Neural progenitor cell (in vitro differentiated cells): ENCODE results near the gene RERG. TPM values are rescaled to one million over a fixed set of nuclear protein-coding genes. Genes with fewer than 3 reads are reported as not detected.

ENCODE experiments used
- DNase-seq: peaks from one replicate; pipeline ENCODE4 v3.0.0-alpha.2; 2016; ENCODE audit warnings: low spot score
- H2AFZ ChIP-seq: fragments of 200-600 bp; sonication (generic); replicated peaks from 2 replicates; pipeline ENCODE4 v1.6.1; 2016; ENCODE audit warnings: antibody characterized with exemption
- H3F3A ChIP-seq: fragments of 200-600 bp; sonication (generic); 2 replicates; pipeline ENCODE4 v1.6.1; 2016; ENCODE audit warnings: antibody characterized with exemption, low read depth
- H3K27ac ChIP-seq: fragments of 200-600 bp; sonication (generic); 2 replicates; pipeline ENCODE4 v1.5.1; 2016; ENCODE audit warnings: mild to moderate bottlenecking
- H3K27me3 ChIP-seq: fragments of 200-600 bp; sonication (generic); 2 replicates; pipeline ENCODE4 v1.6.1; 2016; ENCODE audit warnings: mild to moderate bottlenecking, moderate library complexity
- H3K36me3 ChIP-seq: fragments of 200-600 bp; sonication (generic); 2 replicates; pipeline ENCODE4 v1.5.1; 2016
- H3K4me1 ChIP-seq: fragments of 200-600 bp; sonication (generic); 2 replicates; pipeline ENCODE4 v1.6.1; 2016; ENCODE audit warnings: mixed run types
- H3K4me2 ChIP-seq: fragments of 200-600 bp; sonication (generic); 2 replicates; pipeline ENCODE4 v1.6.1; 2016
- H3K4me3 ChIP-seq: fragments of 200-600 bp; sonication (generic); 2 replicates; pipeline ENCODE4 v1.5.1; 2016
- H3K79me2 ChIP-seq: fragments of 200-600 bp; sonication (generic); 2 replicates; pipeline ENCODE4 v1.6.1; 2016; ENCODE audit warnings: low read depth
- H3K9ac ChIP-seq: fragments of 200-600 bp; sonication (generic); 2 replicates; pipeline ENCODE4 v1.6.1; 2016
- H3K9me3 ChIP-seq: fragments of 200-600 bp; sonication (generic); 2 replicates; pipeline ENCODE4 v1.5.1; 2016; ENCODE audit warnings: low read depth
- H4K20me1 ChIP-seq: fragments of 200-600 bp; sonication (generic); 2 replicates; pipeline ENCODE4 v1.6.1; 2016; ENCODE audit warnings: low read depth
- H3K27ac Mint-ChIP-seq: 3 replicates; pipeline ENCODE4 v1.8.0; 2021; ENCODE audit warnings: mixed read lengths
- H3K27me3 Mint-ChIP-seq: 2 replicates; pipeline ENCODE4 v1.8.0; 2022; ENCODE audit warnings: low read depth, mild to moderate bottlenecking, inconsistent platforms, moderate library complexity, mixed read lengths; ENCODE audit not compliant: insufficient read depth
- H3K36me3 Mint-ChIP-seq: 3 replicates; pipeline ENCODE4 v1.8.0; 2021; ENCODE audit warnings: mixed read lengths
- H3K4me1 Mint-ChIP-seq: 3 replicates; pipeline ENCODE4 v1.8.0; 2021; ENCODE audit warnings: mixed read lengths
- H3K4me3 Mint-ChIP-seq: 3 replicates; pipeline ENCODE4 v1.8.0; 2021; ENCODE audit warnings: mild to moderate bottlenecking, moderate library complexity, mixed read lengths
- H3K9me3 Mint-ChIP-seq: 3 replicates; pipeline ENCODE4 v1.8.0; 2020; ENCODE audit warnings: mixed read lengths
- EZH2 ChIP-seq: fragments of 200-600 bp; sonication (generic); IDR thresholded peaks from 2 replicates; pipeline ENCODE4 v1.6.1; 2017; ENCODE audit warnings: antibody characterized with exemption, mild to moderate bottlenecking, moderate library complexity
- EZH2phosphoT487 ChIP-seq: fragments of 200-600 bp; sonication (generic); IDR thresholded peaks from 2 replicates; pipeline ENCODE4 v1.6.1; 2017; ENCODE audit warnings: antibody characterized with exemption
- total RNA-seq: library from RNA; depleted of rRNA; stranded (reverse); fragments of >200 nt; gene quantifications from 2 replicates; pipeline ENCODE4 v1.2.3, GENCODE V29; 2015; ENCODE audit warnings: low replicate concordance
- TF ChIP-seq, protein P1 (sequence below): fragments of 200-600 bp; sonication (generic); IDR thresholded peaks from 2 replicates; pipeline ENCODE4 v1.5.1; 2017; ENCODE audit warnings: antibody characterized with exemption, mild to moderate bottlenecking

Gene RERG
- total RNA-seq, 1 donor from 2014 or later = 0.06 TPM

DNA sequence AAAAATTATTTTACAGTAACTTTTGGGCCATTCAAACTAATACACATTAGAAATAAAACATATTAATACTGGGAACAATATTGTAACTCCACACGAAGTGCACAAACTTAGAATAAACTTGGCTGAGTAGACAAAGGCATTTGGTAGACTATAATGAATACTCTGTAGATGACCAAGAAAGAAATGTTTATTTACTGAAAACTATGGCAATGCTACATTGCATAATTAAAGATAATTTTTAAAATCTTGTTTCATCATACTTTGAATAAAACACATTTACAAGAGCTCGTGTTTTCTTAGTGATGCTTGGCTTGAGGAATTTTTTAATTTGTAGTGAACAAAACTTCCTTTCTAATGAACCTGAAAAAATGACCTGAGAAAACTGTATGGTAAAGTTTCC is 21.3 kb downstream of the RERG start:
- Histone ChIP-seq H3K36me3 (no peaks in the 10 kb centered on the region), H3K79me2 (no peaks in the 10 kb centered on the region), H3K4me3 (no peak overlapping the region), H3K4me2 (no peak overlapping the region), H3K27ac (no peak overlapping the region), H3K27me3 (no peaks in the 10 kb centered on the region), H3F3A (no peaks in the 10 kb centered on the region), H2AFZ (no peak overlapping the region), H4K20me1 (no peaks in the 10 kb centered on the region), H3K9ac (no peak overlapping the region), H3K4me1 (no peaks in the 10 kb centered on the region), H3K9me3 (no peaks in the 10 kb centered on the region)
- Mint-ChIP-seq H3K27ac (no peak overlapping the region), H3K4me1 (no peaks in the 10 kb centered on the region), H3K36me3 (no peaks in the 10 kb centered on the region), H3K9me3 (peaks cover 4% of the 10 kb centered on the region), H3K4me3 (no peak overlapping the region), H3K27me3 (peaks cover 2% of the 10 kb centered on the region)
- TF ChIP-seq EZH2 (no peak), EZH2phosphoT487 (no peak)
- TF ChIP-seq, protein P1, sequence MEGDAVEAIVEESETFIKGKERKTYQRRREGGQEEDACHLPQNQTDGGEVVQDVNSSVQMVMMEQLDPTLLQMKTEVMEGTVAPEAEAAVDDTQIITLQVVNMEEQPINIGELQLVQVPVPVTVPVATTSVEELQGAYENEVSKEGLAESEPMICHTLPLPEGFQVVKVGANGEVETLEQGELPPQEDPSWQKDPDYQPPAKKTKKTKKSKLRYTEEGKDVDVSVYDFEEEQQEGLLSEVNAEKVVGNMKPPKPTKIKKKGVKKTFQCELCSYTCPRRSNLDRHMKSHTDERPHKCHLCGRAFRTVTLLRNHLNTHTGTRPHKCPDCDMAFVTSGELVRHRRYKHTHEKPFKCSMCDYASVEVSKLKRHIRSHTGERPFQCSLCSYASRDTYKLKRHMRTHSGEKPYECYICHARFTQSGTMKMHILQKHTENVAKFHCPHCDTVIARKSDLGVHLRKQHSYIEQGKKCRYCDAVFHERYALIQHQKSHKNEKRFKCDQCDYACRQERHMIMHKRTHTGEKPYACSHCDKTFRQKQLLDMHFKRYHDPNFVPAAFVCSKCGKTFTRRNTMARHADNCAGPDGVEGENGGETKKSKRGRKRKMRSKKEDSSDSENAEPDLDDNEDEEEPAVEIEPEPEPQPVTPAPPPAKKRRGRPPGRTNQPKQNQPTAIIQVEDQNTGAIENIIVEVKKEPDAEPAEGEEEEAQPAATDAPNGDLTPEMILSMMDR = no peak
- DNase-seq = no peak

DNA sequence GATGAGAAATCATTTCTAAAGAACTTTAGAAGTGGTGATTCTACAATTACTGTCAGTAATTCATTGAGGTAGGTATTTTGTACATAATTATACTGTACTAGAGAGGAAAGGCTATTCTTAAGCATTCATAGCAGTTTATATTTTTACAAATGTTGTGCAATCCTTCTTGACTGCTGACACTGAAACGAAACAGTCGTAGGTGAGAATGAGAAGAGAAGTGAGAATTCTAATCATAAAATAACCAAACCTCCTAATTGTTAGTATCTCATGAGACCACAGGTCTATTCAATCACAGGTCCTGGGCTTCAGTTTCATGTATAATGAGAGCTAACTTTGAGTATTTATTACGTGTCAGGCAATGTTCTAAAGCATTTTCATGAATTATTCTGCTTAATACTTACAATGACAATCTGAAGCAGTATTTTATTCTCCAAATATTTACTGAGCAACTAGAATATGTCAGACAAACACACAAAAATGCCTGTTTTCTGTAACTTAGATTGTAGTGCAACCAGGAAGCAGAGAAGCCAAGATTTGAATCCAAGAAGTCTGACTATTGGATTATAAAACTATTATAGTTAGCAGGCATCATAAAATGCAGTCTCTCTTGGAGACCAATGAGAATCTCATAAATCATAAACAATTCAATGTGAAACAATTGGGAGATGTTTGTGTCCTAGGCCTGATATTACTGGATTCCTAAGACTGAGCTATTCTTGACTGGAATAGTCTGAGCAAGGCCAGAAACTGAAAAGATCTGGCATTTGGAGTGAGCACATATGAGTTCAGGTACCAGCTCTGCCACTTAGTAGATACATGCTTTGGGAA is 24.3 kb downstream of the RERG start:
- Mint-ChIP-seq H3K27ac (no peak overlapping the region), H3K27me3 (peaks cover 2% of the 10 kb centered on the region), H3K36me3 (no peaks in the 10 kb centered on the region), H3K4me3 (no peak overlapping the region), H3K4me1 (peaks cover 8% of the 10 kb centered on the region), H3K9me3 (no peaks in the 10 kb centered on the region)
- no peaks in the 10 kb centered on the region for H3K79me2 ChIP-seq
- H3K36me3 ChIP-seq = no peaks in the 10 kb centered on the region
- no peaks in the 10 kb centered on the region for H4K20me1 ChIP-seq
- no peak overlapping the region for H3K4me2 ChIP-seq
- no peaks in the 10 kb centered on the region for H3K27me3 ChIP-seq
- H3K4me1 ChIP-seq = no peaks in the 10 kb centered on the region
- no peak for DNase-seq
- H3K4me3 ChIP-seq = no peak overlapping the region
- H3K9me3 ChIP-seq = no peaks in the 10 kb centered on the region
- no peak overlapping the region for H3K9ac ChIP-seq
- no peak overlapping the region for H2AFZ ChIP-seq
- H3F3A ChIP-seq = no peaks in the 10 kb centered on the region
- no peak overlapping the region for H3K27ac ChIP-seq
- TF ChIP-seq EZH2phosphoT487 (no peak), EZH2 (no peak)
- TF ChIP-seq, protein P1 = no peak

DNA sequence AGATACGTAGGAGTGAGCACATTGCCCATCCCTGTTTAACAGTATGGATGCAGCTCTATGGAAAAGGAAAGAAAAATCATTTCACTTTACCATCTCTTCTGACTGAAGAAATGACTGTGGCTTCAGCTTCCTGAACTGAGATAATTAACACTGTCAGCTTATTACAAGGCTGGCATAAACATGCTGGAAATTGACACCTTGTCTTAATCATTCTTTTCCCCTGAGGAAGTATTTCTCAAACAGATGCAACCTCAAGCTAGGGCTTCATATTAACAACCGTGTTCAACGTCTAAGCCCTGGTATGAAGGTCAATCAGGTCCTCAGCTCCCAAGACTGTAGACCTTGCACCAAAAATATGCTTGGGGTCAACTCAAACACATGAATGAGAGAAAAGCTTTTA is 25.0 kb downstream of the RERG start:
- H3K27me3 Mint-ChIP-seq = peaks cover 2% of the 10 kb centered on the region
- Histone ChIP-seq H2AFZ (no peak overlapping the region), H3K79me2 (no peaks in the 10 kb centered on the region), H3K4me1 (no peaks in the 10 kb centered on the region), H3K9ac (no peak overlapping the region), H3K4me2 (no peak overlapping the region), H3K4me3 (no peak overlapping the region), H3K27me3 (no peaks in the 10 kb centered on the region), H3K27ac (no peak overlapping the region), H3F3A (no peaks in the 10 kb centered on the region), H4K20me1 (no peaks in the 10 kb centered on the region), H3K9me3 (no peaks in the 10 kb centered on the region), H3K36me3 (no peaks in the 10 kb centered on the region)
- no peaks in the 10 kb centered on the region for H3K9me3 Mint-ChIP-seq
- H3K4me1 Mint-ChIP-seq = peaks cover 8% of the 10 kb centered on the region
- H3K4me3 Mint-ChIP-seq = no peak overlapping the region
- TF ChIP-seq EZH2 (no peak), EZH2phosphoT487 (no peak)
- TF ChIP-seq, protein P1 = no peak
- H3K36me3 Mint-ChIP-seq = no peaks in the 10 kb centered on the region
- DNase-seq = no peak
- no peak overlapping the region for H3K27ac Mint-ChIP-seq
